Astrocyte of the cerebellum (primary cell): Measurements from ENCODE around the gene TTLL1.

Experiments used
- DNase-seq: peaks from one replicate; pipeline ENCODE4 v3.0.0-alpha.2; 2011; ENCODE audit warnings: low read depth
- H3K4me3 ChIP-seq: 2 replicates; pipeline ENCODE4 v1.5.1; 2011; ENCODE audit warnings: mild to moderate bottlenecking, low read depth, low read length, moderate library complexity
- CTCF ChIP-seq: IDR thresholded peaks from 2 replicates; pipeline ENCODE4 v1.5.1; 2012; ENCODE audit warnings: low read length, low read depth, moderate library complexity, mild to moderate bottlenecking; ENCODE audit errors: missing control alignments
- in situ Hi-C: cut with HindIII; loops from 2 replicates; pipeline ENCODE4 v1.10.0; 2017; ENCODE audit warnings: low sequenced_read_pairs

The TTLL1 gene

GRCh38 chr22:43006016-43006505, 83.1 kb downstream of the TTLL1 start:
- H3K4me3 ChIP-seq: no peak overlapping the region
- in situ Hi-C loops: no loop called here
- TF ChIP-seq CTCF: no peak
- no peak for DNase-seq

- DNase-seq: no peak
- TF ChIP-seq CTCF: no peak
- in situ Hi-C loops: no loop called here
- H3K4me3 ChIP-seq: no peak overlapping the region
Observed at GRCh38 chr22:43005106-43005505, 84.1 kb downstream of the TTLL1 start.

GRCh38 chr22:43004362-43005035, 84.7 kb downstream of the TTLL1 start:
- no peak overlapping the region for H3K4me3 ChIP-seq
- DNase-seq: peak; percentile 73
- in situ Hi-C loops: no loop called here
- no peak for TF ChIP-seq CTCF

- no peak for TF ChIP-seq CTCF
- DNase-seq: no peak
- in situ Hi-C loops: no loop called here
- no peak overlapping the region for H3K4me3 ChIP-seq
Observed at GRCh38 chr22:43002202-43002586, 87.0 kb downstream of the TTLL1 start.

- in situ Hi-C loops: no loop called here
- peak; percentile 66 for DNase-seq
- H3K4me3 ChIP-seq: no peak overlapping the region
- TF ChIP-seq CTCF: no peak
Observed at GRCh38 chr22:43001271-43002201, 87.7 kb downstream of the TTLL1 start.

GRCh38 chr22:43000441-43001175, 88.6 kb downstream of the TTLL1 start:
- in situ Hi-C loops: no loop called here
- no peak for TF ChIP-seq CTCF
- DNase-seq: no peak
- no peak overlapping the region for H3K4me3 ChIP-seq
